Measurements from ENCODE around the gene GPN3.
A peak's percentile ranks its signal among the peaks of the same experiment; 100 is the strongest.
"Not testable (repeated sequence)": the region's sequence is repeated elsewhere in the genome, so short reads cannot be mapped to it uniquely, and the experiment has no call there.

GPN3 gene

GRCh38 chr12:110436231-110436630 is 31.8 kb downstream of the GPN3 start:
- DNase-seq = no peak

- DNase-seq = no peak
These were observed 36.0 kb downstream of the GPN3 start for GRCh38 chr12:110431957-110432587.

DNA sequence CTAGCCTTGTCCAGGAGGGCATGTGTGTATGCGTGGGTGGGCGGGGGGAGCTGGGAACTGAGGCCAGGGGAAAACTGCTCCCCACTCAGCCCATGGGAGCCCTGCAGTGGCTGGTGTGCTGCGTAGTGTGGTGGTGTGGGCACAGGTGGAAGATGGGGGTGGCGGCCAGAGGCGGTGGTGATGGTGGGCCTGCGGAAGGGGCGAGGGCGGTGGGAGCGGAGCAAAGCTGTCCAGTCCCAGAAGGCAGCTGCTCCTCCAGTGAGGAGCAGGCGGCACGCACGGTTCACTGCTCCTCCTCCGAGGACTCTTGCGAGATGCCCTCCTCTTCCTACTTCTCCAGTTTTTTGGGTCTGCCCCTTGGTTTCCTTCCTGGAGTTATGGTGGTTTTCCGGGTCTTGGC is 38.4 kb downstream of the GPN3 start:
- DNase-seq = not testable (repeated sequence)

- DNase-seq = no peak
These were observed 41.7 kb downstream of the GPN3 start for GRCh38 chr12:110426406-110426805.

DNA sequence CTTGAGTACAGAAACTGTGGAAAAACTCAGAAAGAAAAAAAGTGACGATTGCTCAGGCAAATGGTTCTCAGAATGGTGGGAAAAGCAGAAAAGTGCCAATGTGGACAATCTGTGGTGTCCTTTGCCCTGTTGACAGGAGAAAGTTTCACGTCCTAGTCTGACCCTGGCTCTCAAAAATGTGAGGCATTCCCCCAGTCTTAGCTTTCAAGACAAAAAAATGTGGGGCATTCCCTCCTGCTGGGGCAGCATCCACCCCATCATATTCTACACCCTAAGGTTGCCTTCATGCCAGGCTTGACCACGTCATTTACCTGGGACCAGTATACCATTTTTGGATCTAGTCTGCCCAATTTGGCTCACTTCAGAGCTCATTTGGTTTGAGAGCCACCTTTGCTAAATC is 43.8 kb downstream of the GPN3 start:
- DNase-seq = no peak

DNA sequence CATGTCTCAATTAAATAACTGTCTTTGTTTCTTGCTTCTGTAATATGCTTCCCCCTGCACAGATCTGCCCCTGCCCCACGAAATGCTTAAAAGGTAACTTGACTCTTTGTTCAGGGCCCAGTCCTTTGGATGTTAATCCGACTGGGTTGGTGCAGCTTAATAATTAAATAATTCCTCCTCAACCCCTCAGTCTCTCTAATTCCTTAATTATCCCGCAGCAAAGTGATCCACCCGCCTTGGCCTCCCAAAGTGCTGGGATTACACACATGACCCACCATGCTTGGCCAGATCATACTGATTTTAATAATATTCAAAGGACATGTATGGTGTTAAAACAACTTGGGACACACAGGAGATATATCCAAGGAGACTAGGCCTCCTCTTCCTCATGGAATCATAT is 46.4 kb downstream of the GPN3 start:
- DNase-seq = no peak

DNA sequence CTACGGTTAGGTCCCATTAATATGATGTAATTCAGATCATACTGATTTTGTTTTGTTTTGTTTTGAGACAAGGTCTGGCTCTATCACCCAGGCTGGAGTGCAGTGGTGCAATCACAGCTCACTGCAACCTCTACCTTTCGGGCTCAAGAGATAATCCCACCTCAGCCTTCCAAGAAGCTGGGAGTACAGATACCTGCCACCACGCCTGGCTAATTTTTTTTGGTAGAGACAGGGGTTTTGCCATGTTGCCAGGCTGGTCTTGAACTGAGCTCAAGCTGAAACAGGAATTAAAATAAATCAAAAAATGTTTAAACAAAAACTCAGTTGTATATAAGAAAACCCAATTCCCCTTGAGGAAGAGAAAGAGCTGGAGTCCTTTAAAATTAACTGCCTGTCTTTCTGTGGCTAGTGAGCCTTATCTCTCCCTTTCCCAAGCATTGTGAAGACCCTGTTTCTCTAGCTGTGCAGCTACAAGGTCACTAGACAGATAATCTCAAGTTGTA is 46.8 kb downstream of the GPN3 start:
- DNase-seq = no peak

DNA sequence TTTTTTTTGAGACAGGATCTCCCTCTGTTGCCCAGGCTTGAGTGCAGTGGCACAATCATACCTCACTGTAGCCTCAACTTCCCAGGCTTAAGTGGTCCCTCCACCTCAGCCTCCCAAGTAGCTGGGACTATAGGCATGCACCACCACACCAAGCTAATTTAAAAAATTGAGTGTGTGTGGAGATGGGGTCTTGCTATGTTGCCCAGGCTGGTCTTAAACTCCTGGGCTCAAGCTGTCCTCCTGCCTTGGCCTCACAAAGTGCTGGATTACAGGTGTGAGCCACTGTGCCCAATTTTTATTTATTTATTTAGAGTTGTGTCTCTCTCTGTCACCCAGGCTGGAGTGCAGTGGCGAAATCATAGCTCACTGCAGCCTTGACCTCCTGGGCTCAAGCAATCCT is 47.4 kb downstream of the GPN3 start:
- DNase-seq = not testable (repeated sequence)

DNA sequence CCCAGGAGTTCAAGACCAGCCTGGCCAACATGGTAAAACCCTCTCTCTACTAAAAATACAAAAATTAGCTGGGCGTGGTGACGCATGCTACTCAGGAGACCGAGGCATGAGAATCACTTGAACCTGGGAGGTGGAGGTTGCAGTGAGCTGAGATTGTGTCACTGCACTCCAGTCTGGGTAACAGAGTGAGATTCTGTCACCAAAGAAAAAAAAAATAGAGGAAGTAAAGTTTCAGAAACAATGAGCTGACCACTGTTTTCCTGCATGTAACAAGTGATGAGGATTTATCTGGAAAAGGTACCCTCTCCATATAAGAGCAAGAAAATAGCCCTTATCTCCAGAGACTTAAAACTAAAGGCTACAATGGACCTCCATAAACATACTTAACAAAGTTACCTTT is 50.9 kb downstream of the GPN3 start:
- DNase-seq = not testable (repeated sequence)

GRCh38 chr12:110410086-110410485 is 58.0 kb downstream of the GPN3 start:
- DNase-seq = not testable (repeated sequence)

DNA sequence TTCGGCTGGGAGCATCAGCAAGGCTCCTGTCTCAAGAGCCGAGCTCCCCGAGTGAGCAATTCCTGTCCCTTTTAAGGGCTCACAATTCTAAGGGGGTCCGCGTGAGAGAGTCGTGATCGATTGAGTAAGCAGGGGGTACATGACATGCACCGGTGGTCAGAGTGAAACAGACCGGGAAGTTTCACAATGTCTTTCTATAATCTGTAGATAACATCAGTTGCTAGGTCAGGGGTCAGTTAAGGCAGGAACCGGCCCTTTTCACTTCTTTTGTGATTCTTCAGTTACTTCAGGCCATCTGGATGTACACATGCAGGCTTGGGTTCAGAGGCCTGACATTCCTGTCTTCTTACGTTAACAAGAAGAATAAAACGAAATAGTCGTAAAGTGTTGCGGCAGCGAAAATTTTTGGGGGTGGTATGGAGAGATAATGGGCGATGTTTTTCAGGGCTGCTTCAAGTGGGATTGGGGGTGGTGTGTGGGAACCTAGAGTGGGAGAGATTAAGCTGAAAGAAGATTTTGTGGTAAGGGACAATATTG is 62.9 kb downstream of the GPN3 start:
- not testable (repeated sequence) for DNase-seq

DNA sequence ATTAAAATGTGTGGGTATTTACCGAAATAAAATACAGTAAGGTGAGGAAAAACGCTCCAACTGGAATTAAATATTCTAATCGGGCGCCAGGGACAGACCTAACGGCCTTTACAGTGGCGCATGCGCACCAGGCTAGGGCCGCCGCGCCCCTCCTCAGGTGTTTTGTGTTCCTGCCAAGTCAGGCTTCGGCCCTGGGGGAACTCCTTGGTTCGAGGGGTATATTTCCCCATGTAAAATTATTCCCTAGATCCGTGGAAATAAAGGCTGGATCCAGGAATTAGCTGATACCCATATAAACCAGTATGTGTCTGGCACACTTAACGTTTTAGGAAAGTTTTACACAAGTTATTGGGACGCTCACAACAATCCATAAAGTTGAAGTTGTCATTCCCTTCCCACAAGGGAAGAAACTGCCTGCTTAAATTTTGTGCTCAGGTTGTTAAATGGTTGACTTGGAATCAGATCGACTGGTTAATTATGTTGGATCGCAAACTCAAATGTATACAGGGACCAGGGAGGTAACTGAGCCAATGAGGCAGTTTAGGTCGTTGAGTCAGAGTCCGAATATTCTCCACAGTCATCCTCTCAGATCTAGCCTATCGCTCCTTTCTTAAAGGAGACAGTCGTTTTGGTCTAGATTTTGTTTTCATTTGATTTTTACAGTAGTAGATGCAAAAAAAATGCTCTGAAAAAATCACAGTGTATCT is 63.9 kb downstream of the GPN3 start:
- DNase-seq = peak; percentile 53

- DNase-seq = peak; percentile 35
These were observed 64.7 kb downstream of the GPN3 start, which contains the start of gene ANAPC7 for GRCh38 chr12:110403146-110403975. TSS of gene ANAPC7 (minus strand) at chr12:110403708. CDS start at chr12:110403627, 81 bp downstream.

All from NCI-H1436 treated with DMSO at 0.1 percent for 48 hours (cell line).